Subcutaneous adipose tissue (tissue), 4 donors: ENCODE data around the gene TAX1BP3. TPM values are rescaled to one million over a fixed set of nuclear protein-coding genes. Genes with fewer than 3 reads are reported as not detected.

Source experiments
- total RNA-seq, 4 donors: library from RNA; depleted of rRNA; stranded (reverse); fragments of >200 nt; gene quantifications; one replicate each; pipeline ENCODE4 v1.1.0, GENCODE V29; 2016
- TF ChIP-seq, protein P1 (sequence below): fragments of 450-650 bp; IDR thresholded peaks from one replicate; pipeline ENCODE4 v1.5.1; 2016; ENCODE audit warnings: low read depth, mild to moderate bottlenecking, control low read depth, antibody characterized with exemption, moderate library complexity

TAX1BP3 gene
- total RNA-seq, 4 donors from 2014 or later = 62.2 to 90.1 (median 76.9) TPM

DNA sequence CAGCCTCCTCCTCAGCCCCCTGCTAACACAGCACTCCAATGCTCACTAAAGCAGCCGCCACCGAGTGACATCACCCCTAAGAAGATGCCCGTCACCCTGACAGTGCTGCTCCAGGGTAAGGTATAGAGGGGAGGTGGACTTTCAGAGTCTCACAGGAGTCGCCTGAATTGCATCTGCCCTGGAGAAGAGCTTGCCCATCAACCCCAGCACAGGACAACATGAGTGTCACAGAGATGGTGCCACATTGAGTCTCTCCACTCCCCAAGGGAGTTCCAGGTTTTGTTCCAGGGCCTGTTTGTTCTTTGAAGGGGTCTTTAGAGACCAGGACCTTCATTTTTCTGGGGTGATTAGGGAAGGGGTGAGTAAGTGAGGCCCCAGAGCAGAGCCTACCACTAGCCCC lies 29.8 kb upstream of the TAX1BP3 start:
- TF ChIP-seq, protein P1, sequence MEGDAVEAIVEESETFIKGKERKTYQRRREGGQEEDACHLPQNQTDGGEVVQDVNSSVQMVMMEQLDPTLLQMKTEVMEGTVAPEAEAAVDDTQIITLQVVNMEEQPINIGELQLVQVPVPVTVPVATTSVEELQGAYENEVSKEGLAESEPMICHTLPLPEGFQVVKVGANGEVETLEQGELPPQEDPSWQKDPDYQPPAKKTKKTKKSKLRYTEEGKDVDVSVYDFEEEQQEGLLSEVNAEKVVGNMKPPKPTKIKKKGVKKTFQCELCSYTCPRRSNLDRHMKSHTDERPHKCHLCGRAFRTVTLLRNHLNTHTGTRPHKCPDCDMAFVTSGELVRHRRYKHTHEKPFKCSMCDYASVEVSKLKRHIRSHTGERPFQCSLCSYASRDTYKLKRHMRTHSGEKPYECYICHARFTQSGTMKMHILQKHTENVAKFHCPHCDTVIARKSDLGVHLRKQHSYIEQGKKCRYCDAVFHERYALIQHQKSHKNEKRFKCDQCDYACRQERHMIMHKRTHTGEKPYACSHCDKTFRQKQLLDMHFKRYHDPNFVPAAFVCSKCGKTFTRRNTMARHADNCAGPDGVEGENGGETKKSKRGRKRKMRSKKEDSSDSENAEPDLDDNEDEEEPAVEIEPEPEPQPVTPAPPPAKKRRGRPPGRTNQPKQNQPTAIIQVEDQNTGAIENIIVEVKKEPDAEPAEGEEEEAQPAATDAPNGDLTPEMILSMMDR = no peak

DNA sequence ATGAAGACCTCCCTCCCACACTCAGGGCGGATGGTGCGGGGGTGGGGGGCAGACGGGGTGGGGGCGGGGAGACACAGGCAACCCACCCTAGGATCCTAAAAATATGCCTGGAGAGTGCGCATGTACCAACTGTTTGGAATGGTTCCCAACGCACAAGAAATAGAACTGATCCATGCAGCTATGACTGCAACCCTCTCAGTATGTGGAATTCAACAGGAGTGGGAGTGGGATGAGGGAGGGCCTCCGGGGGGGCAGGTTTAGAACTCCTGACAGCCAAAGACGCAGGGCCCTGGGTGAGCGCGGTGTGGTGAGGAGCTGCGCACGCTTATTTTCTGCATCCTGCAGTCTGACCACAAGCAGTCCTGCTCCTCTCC lies 28.7 kb upstream of the TAX1BP3 start:
- TF ChIP-seq, protein P1 = no peak

DNA sequence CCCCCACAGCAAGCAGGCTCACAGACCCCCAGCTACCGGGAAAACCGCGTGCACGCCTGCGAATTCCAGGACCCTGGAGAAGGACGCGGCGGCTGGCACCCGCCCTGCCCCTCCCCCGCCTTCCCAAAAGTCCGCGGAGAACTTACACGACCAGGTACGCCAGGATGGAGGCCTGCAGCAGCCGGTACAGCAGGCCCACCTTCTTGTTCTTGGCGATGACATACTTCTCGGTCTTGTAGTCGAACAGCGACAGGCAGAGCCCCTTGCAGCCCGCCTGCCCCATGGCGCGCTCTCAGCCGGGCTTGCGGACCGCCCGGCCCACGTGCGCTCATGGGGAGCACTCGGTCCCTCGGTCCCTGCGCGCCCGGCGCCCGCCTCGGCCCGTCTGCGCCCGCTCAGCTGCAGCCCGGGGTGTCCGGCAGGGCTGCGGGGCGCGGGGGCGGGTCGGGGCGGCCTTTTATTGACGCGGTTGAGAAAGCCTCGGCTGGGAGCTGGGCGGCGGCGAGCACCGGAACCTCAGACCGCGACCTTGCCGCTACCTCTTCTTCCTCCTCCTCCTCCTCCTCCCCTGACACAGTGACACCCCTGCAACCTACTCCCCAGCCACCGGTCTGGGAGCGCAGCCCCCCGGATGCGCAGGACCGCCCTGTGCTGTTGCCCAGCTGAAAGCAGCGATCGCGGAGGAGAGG lies 27.5 kb upstream of the TAX1BP3 start, which contains the start of gene P2RX5:
Gene P2RX5, minus strand, starts transcription at position 433 of the 689 bp plus-strand sequence. Its CDS starts 150 bp downstream, at position 283.
- TF ChIP-seq, protein P1 = no peak

DNA sequence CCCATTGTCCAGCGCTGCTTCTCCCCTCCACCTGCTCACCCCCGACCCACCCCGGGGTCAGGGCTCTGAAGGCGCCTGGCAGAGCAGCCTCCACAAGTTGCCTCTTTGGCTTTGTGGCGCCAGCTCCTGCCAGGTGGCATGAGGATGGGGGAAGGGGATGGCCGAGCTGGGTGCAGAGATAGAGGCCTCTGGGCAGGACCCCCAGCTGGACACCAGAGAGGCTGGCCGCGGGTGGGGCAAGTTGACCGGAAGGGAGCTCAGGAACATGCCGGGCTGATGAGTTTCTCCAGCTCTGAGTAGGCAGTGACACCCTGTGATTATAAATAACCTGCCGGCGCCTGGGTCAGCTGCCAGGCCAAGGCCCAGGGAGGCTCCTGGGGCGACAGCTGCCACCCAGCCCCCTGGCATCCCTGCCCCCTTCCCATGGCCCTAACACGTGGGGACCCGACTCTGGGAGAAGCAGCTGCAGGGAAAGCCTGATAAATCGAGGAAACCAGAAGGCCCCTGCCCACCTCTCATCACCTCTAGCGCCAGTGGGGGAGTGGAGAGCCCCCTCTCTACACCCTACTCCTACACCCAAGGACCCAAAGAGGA lies 26.8 kb upstream of the TAX1BP3 start:
- TF ChIP-seq, protein P1 = no peak

DNA sequence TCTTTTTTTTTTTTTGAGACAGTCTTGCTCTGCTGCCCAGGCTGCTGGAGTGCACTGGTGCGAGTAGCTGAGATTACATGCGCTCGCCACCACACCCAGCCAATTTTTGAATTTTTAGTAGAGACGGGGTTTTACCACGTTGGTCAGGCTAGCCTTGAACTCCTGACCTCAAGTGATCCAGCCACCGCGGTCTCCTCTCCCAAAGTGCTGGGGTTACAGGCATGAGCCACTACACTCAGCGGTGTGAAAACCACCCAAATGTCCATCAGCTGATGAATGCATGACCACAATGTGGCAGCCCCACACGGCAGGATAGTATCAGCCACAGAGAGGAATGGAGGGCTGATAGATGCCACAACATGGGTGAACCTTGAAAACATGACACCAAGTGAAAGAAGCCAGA lies 25.5 kb upstream of the TAX1BP3 start:
- TF ChIP-seq, protein P1 = no peak

DNA sequence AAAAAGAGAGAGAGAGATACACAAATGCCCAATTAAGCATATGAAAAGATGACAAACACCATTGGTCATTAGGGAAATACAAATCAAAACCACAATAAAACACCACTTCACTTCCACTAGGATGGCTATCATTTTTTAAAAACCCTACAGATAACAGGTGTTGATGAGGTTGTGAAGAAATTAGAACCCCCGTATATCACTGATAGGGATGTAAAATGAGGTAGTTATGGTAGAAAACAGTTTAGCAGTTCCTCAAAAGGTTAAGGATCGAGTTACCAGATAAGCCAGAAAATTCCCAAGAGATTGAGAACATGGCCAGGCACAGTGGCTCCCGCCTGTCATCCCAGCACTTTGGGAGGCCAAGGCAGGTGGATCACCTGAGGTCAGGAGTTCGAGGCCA lies 24.8 kb upstream of the TAX1BP3 start:
- TF ChIP-seq, protein P1 = no peak

DNA sequence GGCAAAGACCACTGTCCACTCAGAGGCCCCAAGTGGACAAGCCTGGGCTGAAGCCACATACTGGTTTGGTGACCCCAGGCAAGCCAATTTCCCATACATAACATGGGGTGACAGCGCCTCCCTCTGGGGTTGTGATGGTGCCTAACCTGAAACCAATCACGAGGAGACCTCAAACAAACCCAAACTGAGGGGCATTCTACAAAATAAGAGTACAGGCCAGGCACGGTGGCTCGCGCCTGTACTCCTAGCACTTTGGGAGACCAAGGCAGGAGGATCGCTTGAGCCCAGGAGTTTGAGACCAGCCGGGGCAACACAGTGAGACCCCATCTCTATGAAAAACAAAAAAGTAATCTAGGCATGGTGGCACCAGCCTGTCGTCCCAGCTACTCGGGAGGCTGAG lies 24.0 kb upstream of the TAX1BP3 start:
- TF ChIP-seq, protein P1 = no peak
